WTC11 (cell line): ENCODE measurements around the gene DOP1B. TPM values are rescaled to one million over a fixed set of nuclear protein-coding genes. Genes with fewer than 3 reads are reported as not detected.

Source experiments
- ATAC-seq: fragments of 200-7000 bp; cut with Tn5 transposase; 2 replicates; pipeline ENCODE4 v1.10.0; 2021; ENCODE audit warnings: mild to moderate bottlenecking, moderate library complexity
- CTCF ChIA-PET: fragments of 300-600 bp; sonication (Branson Sonifier 250); formaldehyde crosslinking; loops from one replicate; lab custom pipeline; 2021; ENCODE audit warnings: antibody characterized with exemption; lab: Charles Lee
- POLR2A ChIA-PET: fragments of 350-600 bp; sonication (Branson Sonifier 250); formaldehyde crosslinking; loops from one replicate; lab custom pipeline; 2021; ENCODE audit warnings: antibody characterized with exemption; lab: Charles Lee
- DNase-seq: peaks from one replicate; pipeline ENCODE4 v3.0.0; 2021; ENCODE audit warnings: low spot score
- H3K27ac Mint-ChIP-seq: 2 replicates; pipeline ENCODE4 v1.8.0; 2021; ENCODE audit warnings: mixed read lengths
- H3K27me3 Mint-ChIP-seq: 2 replicates; pipeline ENCODE4 v1.8.0; 2021; ENCODE audit warnings: low read depth, mild to moderate bottlenecking, moderate library complexity, mixed read lengths
- H3K36me3 Mint-ChIP-seq: 2 replicates; pipeline ENCODE4 v1.8.0; 2021; ENCODE audit warnings: mixed read lengths
- H3K4me1 Mint-ChIP-seq: 2 replicates; pipeline ENCODE4 v1.8.0; 2022; ENCODE audit warnings: mixed read lengths
- H3K4me3 Mint-ChIP-seq: 2 replicates; pipeline ENCODE4 v1.8.0; 2021; ENCODE audit warnings: mild to moderate bottlenecking, moderate library complexity, mixed read lengths
- H3K9me3 Mint-ChIP-seq: 2 replicates; pipeline ENCODE4 v1.8.0; 2021; ENCODE audit warnings: mixed read lengths
- ATF2 ChIP-seq: sonication (generic); formaldehyde crosslinking; IDR thresholded peaks from 2 replicates; pipeline ENCODE4 v1.8.1; 2022; ENCODE audit warnings: low read depth, missing genetic modification reagents, borderline replicate concordance
- E2F1 ChIP-seq: sonication (generic); formaldehyde crosslinking; IDR thresholded peaks from 2 replicates; pipeline ENCODE4 v1.8.0; 2022; ENCODE audit warnings: mild to moderate bottlenecking, missing genetic modification reagents
- E2F4 ChIP-seq: sonication (generic); formaldehyde crosslinking; IDR thresholded peaks from 2 replicates; pipeline ENCODE4 v1.8.1; 2022; ENCODE audit warnings: low read depth, mild to moderate bottlenecking, moderate library complexity, missing genetic modification reagents, borderline replicate concordance
- EMX1 ChIP-seq: fragments of 250-450 bp; sonication (Bioruptor Pico); IDR thresholded peaks from 2 replicates; pipeline ENCODE4 v1.8.0; 2021; ENCODE audit warnings: mild to moderate bottlenecking
- GTF2I ChIP-seq: fragments of 250-450 bp; sonication (Bioruptor Pico); conservative IDR thresholded peaks from 2 replicates; pipeline ENCODE4 v1.4.0; 2021; ENCODE audit warnings: mild to moderate bottlenecking
- IRF2 ChIP-seq: sonication (generic); formaldehyde crosslinking; IDR thresholded peaks from 2 replicates; pipeline ENCODE4 v1.8.0; 2022; ENCODE audit warnings: low read depth, missing genetic modification reagents, borderline replicate concordance
- JAZF1 ChIP-seq: fragments of 250-450 bp; sonication (Bioruptor Pico); IDR thresholded peaks from 2 replicates; pipeline ENCODE4 v1.9.0; 2021; ENCODE audit warnings: moderate library complexity, mild to moderate bottlenecking, inconsistent platforms
- JUN ChIP-seq: sonication (generic); formaldehyde crosslinking; IDR thresholded peaks from 2 replicates; pipeline ENCODE4 v1.8.0; 2023; ENCODE audit warnings: mild to moderate bottlenecking, missing genetic modification reagents
- MXD4 ChIP-seq: fragments of 250-450 bp; sonication (Bioruptor Pico); IDR thresholded peaks from 2 replicates; pipeline ENCODE4 v1.8.0; 2021; ENCODE audit warnings: mild to moderate bottlenecking, moderate library complexity, borderline replicate concordance
- NFATC4 ChIP-seq: fragments of 250-450 bp; sonication (Bioruptor Pico); IDR thresholded peaks from 2 replicates; pipeline ENCODE4 v1.9.0; 2021; ENCODE audit warnings: mild to moderate bottlenecking
- NFYB ChIP-seq: sonication (generic); formaldehyde crosslinking; conservative IDR thresholded peaks from 2 replicates; pipeline ENCODE4 v1.8.0; 2022; ENCODE audit warnings: low read depth, missing genetic modification reagents
- NR1H2 ChIP-seq: sonication (generic); formaldehyde crosslinking; IDR thresholded peaks from 2 replicates; pipeline ENCODE4 v1.9.0; 2021; ENCODE audit warnings: mild to moderate bottlenecking, moderate library complexity, missing genetic modification reagents
- ZBTB21 ChIP-seq: sonication (generic); formaldehyde crosslinking; IDR thresholded peaks from 2 replicates; pipeline ENCODE4 v1.8.1; 2023; ENCODE audit warnings: mild to moderate bottlenecking, missing genetic modification reagents, borderline replicate concordance
- ZMAT4 ChIP-seq: fragments of 250-450 bp; sonication (Bioruptor Pico); IDR thresholded peaks from 2 replicates; pipeline ENCODE4 v1.9.0; 2021; ENCODE audit warnings: mild to moderate bottlenecking
- ZNF138 ChIP-seq: sonication (generic); formaldehyde crosslinking; conservative IDR thresholded peaks from 2 replicates; pipeline ENCODE4 v1.8.1; 2022; ENCODE audit warnings: mild to moderate bottlenecking, moderate library complexity, missing genetic modification reagents
- ZNF281 ChIP-seq: sonication (generic); formaldehyde crosslinking; IDR thresholded peaks from 2 replicates; pipeline ENCODE4 v1.8.0; 2023; ENCODE audit warnings: mild to moderate bottlenecking, missing genetic modification reagents
- ZNF512 ChIP-seq: sonication (generic); formaldehyde crosslinking; IDR thresholded peaks from 2 replicates; pipeline ENCODE4 v1.8.1; 2022; ENCODE audit warnings: missing genetic modification reagents, borderline replicate concordance
- ZSCAN18 ChIP-seq: fragments of 250-450 bp; sonication (Bioruptor Pico); IDR thresholded peaks from 2 replicates; pipeline ENCODE4 v2.1.2; 2022; ENCODE audit warnings: mild to moderate bottlenecking, moderate library complexity
- total RNA-seq: library from RNA; stranded (reverse); gene quantifications from 3 replicates; pipeline ENCODE4 v1.2.3, GENCODE V29; 2021
- TF ChIP-seq, protein P1 (sequence below): sonication (generic); formaldehyde crosslinking; IDR thresholded peaks from 2 replicates; pipeline ENCODE4 v1.8.1; 2023; ENCODE audit warnings: mild to moderate bottlenecking, missing genetic modification reagents
- TF ChIP-seq, protein P2 (sequence below): sonication (generic); formaldehyde crosslinking; IDR thresholded peaks from 2 replicates; pipeline ENCODE4 v1.8.0; 2022; ENCODE audit warnings: mild to moderate bottlenecking, missing genetic modification reagents

Gene DOP1B
- total RNA-seq, 1 experiment from 2014 or later, result 11.4 TPM

DNA sequence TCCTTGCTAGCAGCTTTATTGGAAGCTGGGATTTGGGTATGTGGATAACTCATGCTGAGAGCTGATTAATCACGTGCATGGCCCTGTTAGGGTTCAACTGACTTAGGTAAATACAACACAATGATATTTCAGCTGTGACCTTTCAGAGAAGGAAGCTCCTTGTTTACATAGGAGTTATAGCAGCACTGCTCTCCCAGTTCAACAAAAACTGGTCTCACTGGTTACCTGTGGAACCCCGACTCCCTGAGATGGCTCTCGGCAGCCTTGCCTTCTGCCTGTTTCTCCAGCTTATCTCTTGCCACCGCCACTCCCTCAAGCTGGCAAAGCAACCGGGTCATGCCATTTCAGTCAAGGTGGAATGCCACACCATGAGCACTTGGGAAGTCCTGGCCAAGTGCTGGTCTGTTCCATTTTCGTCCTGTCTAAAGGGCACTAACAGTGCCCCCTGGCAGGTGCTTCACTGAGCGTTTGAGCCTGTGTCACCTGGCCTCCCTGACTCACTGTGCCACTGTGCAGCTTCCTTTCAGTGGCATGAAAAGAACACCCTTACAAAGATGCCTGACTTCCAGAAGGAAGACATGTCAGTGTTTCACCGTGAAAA is 31.6 kb downstream of the DOP1B start (continued):
- TF ChIP-seq ATF2 (CRISPR knock-in tag) (no peak), NR1H2 (CRISPR knock-in tag) (no peak), EMX1 (CRISPR knock-in tag) (no peak)

- ChIA-PET CTCF (no interaction called here), POLR2A (no interaction called here)
- DNase-seq (no peak), ATAC-seq (no peak)
- H3K27me3 Mint-ChIP-seq, result no peaks in the 10 kb centered on the region
- no peaks in the 10 kb centered on the region for H3K36me3 Mint-ChIP-seq
- H3K27ac Mint-ChIP-seq, result no peak overlapping the region
- H3K9me3 Mint-ChIP-seq, result no peaks in the 10 kb centered on the region
- H3K4me3 Mint-ChIP-seq, result no peak overlapping the region
- no peak for TF ChIP-seq JAZF1 (CRISPR knock-in tag)
- TF ChIP-seq ZBTB21 (CRISPR knock-in tag), result no peak
- TF ChIP-seq JUN (CRISPR knock-in tag), result no peak
- no peak for TF ChIP-seq NFATC4 (CRISPR knock-in tag)
- TF ChIP-seq E2F4 (CRISPR knock-in tag), result no peak
- no peak for TF ChIP-seq E2F1
- no peak for TF ChIP-seq GTF2I (CRISPR knock-in tag)
- no peak for TF ChIP-seq ZNF138
- TF ChIP-seq MXD4 (CRISPR knock-in tag), result no peak
- TF ChIP-seq, protein P1, sequence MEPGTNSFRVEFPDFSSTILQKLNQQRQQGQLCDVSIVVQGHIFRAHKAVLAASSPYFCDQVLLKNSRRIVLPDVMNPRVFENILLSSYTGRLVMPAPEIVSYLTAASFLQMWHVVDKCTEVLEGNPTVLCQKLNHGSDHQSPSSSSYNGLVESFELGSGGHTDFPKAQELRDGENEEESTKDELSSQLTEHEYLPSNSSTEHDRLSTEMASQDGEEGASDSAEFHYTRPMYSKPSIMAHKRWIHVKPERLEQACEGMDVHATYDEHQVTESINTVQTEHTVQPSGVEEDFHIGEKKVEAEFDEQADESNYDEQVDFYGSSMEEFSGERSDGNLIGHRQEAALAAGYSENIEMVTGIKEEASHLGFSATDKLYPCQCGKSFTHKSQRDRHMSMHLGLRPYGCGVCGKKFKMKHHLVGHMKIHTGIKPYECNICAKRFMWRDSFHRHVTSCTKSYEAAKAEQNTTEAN, result no peak
- TF ChIP-seq IRF2 (CRISPR knock-in tag), result no peak
- TF ChIP-seq NFYB (CRISPR knock-in tag), result no peak
- TF ChIP-seq, protein P2, sequence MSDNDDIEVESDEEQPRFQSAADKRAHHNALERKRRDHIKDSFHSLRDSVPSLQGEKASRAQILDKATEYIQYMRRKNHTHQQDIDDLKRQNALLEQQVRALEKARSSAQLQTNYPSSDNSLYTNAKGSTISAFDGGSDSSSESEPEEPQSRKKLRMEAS (CRISPR knock-in tag), result no peak
- no peak for TF ChIP-seq ZMAT4 (CRISPR knock-in tag)
- no peak for TF ChIP-seq ATF2 (CRISPR knock-in tag)
- no peak for TF ChIP-seq ZNF281
- no peak for TF ChIP-seq ZSCAN18 (CRISPR knock-in tag)
- TF ChIP-seq ZNF512 (CRISPR knock-in tag), result no peak
- peaks cover 16% of the 10 kb centered on the region for H3K4me1 Mint-ChIP-seq
These were observed 32.3 kb downstream of the DOP1B start for GRCh38 chr21:36188937-36189336.
